ENCODE measurements around the gene AMDHD2.

- TF ChIP-seq SP1 (IDR thresholded peaks at IDR 0.05) = no peak
- TF ChIP-seq FOXM1 (IDR thresholded peaks at IDR 0.05; ENCODE audit: borderline replicate concordance) = no peak
- TF ChIP-seq L3MBTL2 (conservative IDR thresholded peaks at IDR 0.05) = no peak
- no peak for TF ChIP-seq ARNT (IDR thresholded peaks at IDR 0.05)
- TF ChIP-seq HDGF (IDR thresholded peaks at IDR 0.05; ENCODE audit: borderline replicate concordance) = no peak
- no peak for TF ChIP-seq CTBP1 (IDR thresholded peaks at IDR 0.05; ENCODE audit: borderline replicate concordance)
- no peak for TF ChIP-seq BHLHE40 (IDR thresholded peaks at IDR 0.05; ENCODE audit: borderline replicate concordance)
Measured at GRCh38 chr16:2496223-2497115, 23.7 kb upstream of the AMDHD2 start.

Measured in HEK293T (cell line).